Gastrocnemius medialis (tissue), 4 donors: ENCODE measurements around the gene ZDHHC21. TPM values are rescaled to one million over a fixed set of nuclear protein-coding genes. Genes with fewer than 3 reads are reported as not detected.

Experiments used
- ATAC-seq, 2 donors: fragments of 150-250 bp; one replicate each; pipeline ENCODE4 v1.9.1; 2016
- DNase-seq, 2 donors: peaks; one replicate each; pipeline ENCODE4 v3.0.0-alpha.2; 2019
- H3K27ac ChIP-seq, 4 donors: fragments of 200-600 bp; sonication (generic); 1 replicate in 1 of 4; 2 replicates in 3 of 4; pipeline ENCODE4 v1.5.1; 2016 to 2018; ENCODE audit warnings: mild to moderate bottlenecking in 2 of 4, moderate library complexity in 1 of 4
- H3K27me3 ChIP-seq, 3 donors: fragments of 200-600 bp; sonication (generic) in 2 of 3; 1 replicate in 1 of 3; 2 replicates in 2 of 3; pipeline versions ENCODE4 v1.5.1 to v1.6.0; 2016 to 2019; ENCODE audit warnings: mild to moderate bottlenecking in 1 of 3, moderate library complexity in 1 of 3
- H3K36me3 ChIP-seq, 2 donors: fragments of 200-600 bp; sonication (generic) in 1 of 2; one replicate each; pipeline ENCODE4 v1.5.1; 2017 to 2018
- H3K4me1 ChIP-seq, 2 donors: fragments of 200-600 bp; sonication (generic) in 1 of 2; one replicate each; pipeline ENCODE4 v1.5.1; 2016 to 2017; ENCODE audit warnings: mild to moderate bottlenecking in 2 of 2
- H3K4me3 ChIP-seq, 4 donors: fragments of 200-600 bp; sonication (generic) in 3 of 4; 1 replicate in 1 of 4; 2 replicates in 3 of 4; pipeline ENCODE4 v1.5.1; 2016 to 2019; ENCODE audit warnings: mild to moderate bottlenecking in 2 of 4
- H3K9me3 ChIP-seq, 3 donors: fragments of 200-600 bp; sonication (generic) in 2 of 3; 1 replicate in 1 of 3; 2 replicates in 2 of 3; pipeline ENCODE4 v1.5.1; 2016 to 2019
- CTCF ChIP-seq, 5 experiments: fragments of 450-650 bp in 3 of 5; fragments of 200-600 bp in 2 of 5; sonication (generic) in 2 of 5; IDR thresholded peaks in 4 of 5; conservative IDR thresholded peaks in 1 of 5; 1 replicate in 4 of 5; 2 replicates in 1 of 5; pipeline ENCODE4 v1.5.1; 2016 to 2019; ENCODE audit warnings: antibody characterized with exemption in 5 of 5, mild to moderate bottlenecking in 3 of 5, moderate library complexity in 3 of 5
- POLR2A ChIP-seq, 2 donors: fragments of 450-650 bp; IDR thresholded peaks; one replicate each; pipeline ENCODE4 v1.6.1; 2017; ENCODE audit warnings: antibody characterized with exemption in 2 of 2, mild to moderate bottlenecking in 2 of 2, moderate library complexity in 2 of 2
- in situ Hi-C, 4 donors: fragments of 200-750 bp; cut with MboI; loops; one replicate each; pipeline versions ENCODE4 v1.15.0 to v1.8.0; 2017; ENCODE audit warnings: low sequenced_read_pairs in 4 of 4
- intact Hi-C: fragments of 100-400 bp; cut with DNase I; formaldehyde crosslinking; loops from one replicate; pipeline ENCODE4 v1.15.1; 2023; ENCODE audit warnings: low total_unique reads
- total RNA-seq, 4 donors: library from RNA; depleted of rRNA; stranded (reverse); fragments of >200 nt; gene quantifications; one replicate each; pipeline versions ENCODE4 v1.1.0 to v1.2.3, GENCODE V29; 2016

ZDHHC21 gene
- total RNA-seq, 4 donors from 2014 or later = 3.7 to 15.9 (median 6.1) TPM

GRCh38 chr9:14618836-14619420 is 74.3 kb downstream of the ZDHHC21 start:
- ATAC-seq = no peak
- in situ Hi-C loops = loop anchor here (10.0 to 25.0 kb wide), 3 partner anchors 146 to 518 kb away; no protein-coding TSS in a partner anchor
- TF ChIP-seq POLR2A (IDR thresholded peaks at IDR 0.05) (no peak), CTCF (IDR thresholded peaks at IDR 0.05 in 4 of 5, conservative IDR thresholded peaks at IDR 0.05 in 1 of 5) (no peak)

DNA sequence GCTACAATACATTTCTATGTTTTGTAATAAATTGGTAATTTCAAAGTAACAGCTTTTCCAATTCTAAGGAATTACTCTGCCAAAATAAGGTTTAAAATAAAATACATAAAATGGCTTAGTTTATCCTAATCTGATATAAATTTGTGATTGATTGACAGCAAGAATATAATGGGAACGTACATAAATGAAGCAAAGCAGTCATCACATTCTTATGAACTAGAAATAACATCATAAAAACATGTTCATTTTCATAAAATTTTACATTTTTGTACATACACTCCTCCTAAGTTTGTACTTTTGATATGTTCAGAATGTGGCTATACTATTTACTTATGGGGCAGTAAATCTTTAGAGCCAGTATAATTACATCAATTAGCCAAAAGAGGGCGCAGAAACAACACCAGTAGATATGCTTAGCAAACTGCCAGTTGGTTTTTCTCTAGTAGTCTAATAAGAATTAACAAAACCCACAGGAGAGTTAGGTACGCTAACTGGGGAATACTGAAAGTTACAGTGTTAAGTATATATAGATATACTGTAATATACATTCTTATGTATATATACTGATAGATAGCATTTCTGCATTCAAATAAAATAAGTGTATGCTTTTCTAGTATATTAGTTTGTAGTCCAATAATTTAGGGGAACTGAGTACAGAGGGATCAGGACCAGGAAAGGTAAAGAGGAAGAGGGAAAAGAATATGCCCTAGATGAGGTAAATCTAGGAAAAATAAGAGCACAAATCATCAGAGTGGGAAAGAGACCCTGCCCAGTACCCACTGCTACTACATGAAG is 76.8 kb downstream of the ZDHHC21 start:
- in situ Hi-C loops = loop anchor here (10.0 to 25.0 kb wide), 3 partner anchors 148 to 521 kb away; no protein-coding TSS in a partner anchor
- TF ChIP-seq CTCF (IDR thresholded peaks at IDR 0.05 in 4 of 5, conservative IDR thresholded peaks at IDR 0.05 in 1 of 5) = peak in 4 of 5 experiments; percentile 38 to 66 (median 46)
- no peak for TF ChIP-seq POLR2A (IDR thresholded peaks at IDR 0.05)
- Histone ChIP-seq H3K36me3 (no peaks in the 10 kb centered on the region), H3K9me3 (no peaks in the 10 kb centered on the region), H3K27me3 (no peaks in the 10 kb centered on the region), H3K4me3 (no peak overlapping the region), H3K4me1 (no peaks in the 10 kb centered on the region), H3K27ac (no peak overlapping the region)
- intact Hi-C loops = loop anchor here (5.0 kb wide), 1 partner anchor 516 kb away; no protein-coding TSS in a partner anchor
- peak in 1 of 2 donors; percentile 61 for ATAC-seq
- no peak for DNase-seq

More at GRCh38 chr9:14618836-14619420, 74.3 kb downstream of the ZDHHC21 start:
- no peak for DNase-seq
- no peaks in the 10 kb centered on the region for H3K9me3 ChIP-seq
- H3K27ac ChIP-seq = no peak overlapping the region
- H3K4me3 ChIP-seq = no peak overlapping the region
- no peaks in the 10 kb centered on the region for H3K27me3 ChIP-seq
- no peaks in the 10 kb centered on the region for H3K4me1 ChIP-seq
- H3K36me3 ChIP-seq = peaks cover 0 to 3% of the 10 kb centered on the region in 2 donors
- intact Hi-C loops = loop anchor here (5.0 kb wide), 1 partner anchor 513 kb away; no protein-coding TSS in a partner anchor

- no peak overlapping the region for H3K4me3 ChIP-seq
- ATAC-seq = no peak
- no peaks in the 10 kb centered on the region for H3K4me1 ChIP-seq
- in situ Hi-C loops (loop anchor here in 1 of 4 donors (25.0 kb wide), 1 partner anchor 529 kb away; no protein-coding TSS in a partner anchor), intact Hi-C loops (no loop called here)
- H3K27me3 ChIP-seq = no peaks in the 10 kb centered on the region
- H3K9me3 ChIP-seq = no peaks in the 10 kb centered on the region
- TF ChIP-seq CTCF (IDR thresholded peaks at IDR 0.05 in 4 of 5, conservative IDR thresholded peaks at IDR 0.05 in 1 of 5) (no peak), POLR2A (IDR thresholded peaks at IDR 0.05) (no peak)
- no peak for DNase-seq
- H3K27ac ChIP-seq = no peak overlapping the region
- H3K36me3 ChIP-seq = no peaks in the 10 kb centered on the region
Observed at GRCh38 chr9:14608540-14608939, 84.7 kb downstream of the ZDHHC21 start.

DNA sequence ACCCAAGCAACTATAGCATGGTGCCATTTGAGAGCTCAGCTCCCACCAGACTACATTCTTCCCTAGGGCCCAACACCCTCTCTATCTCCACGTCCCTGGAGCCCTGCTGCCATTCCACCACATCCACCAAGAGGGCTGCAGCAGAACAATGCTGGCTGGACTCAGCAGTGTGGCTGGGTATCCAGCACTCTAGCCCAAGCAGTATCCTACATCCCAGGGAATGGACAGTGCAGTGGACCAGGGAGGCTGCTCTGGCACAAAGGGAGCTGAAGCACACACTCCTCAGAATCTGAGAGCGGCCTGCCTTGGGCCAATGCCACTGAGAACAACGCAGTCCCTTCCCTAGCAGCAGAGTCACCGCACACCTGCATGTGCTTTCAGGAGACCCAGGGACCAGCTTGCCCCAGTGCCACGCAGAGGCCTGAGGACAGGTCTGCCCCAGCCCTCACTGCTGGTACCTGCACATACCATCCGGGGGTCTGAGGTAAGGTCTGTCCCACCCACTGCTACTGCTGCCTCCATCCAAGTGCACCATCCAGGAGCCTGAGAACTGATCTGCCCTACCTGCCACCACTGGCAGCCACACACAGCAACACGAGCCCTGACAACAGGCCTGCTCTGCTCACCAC is 95.9 kb downstream of the ZDHHC21 start:
- ATAC-seq (no peak), DNase-seq (no peak)
- Histone ChIP-seq H3K36me3 (peaks cover 0 to 8% of the 10 kb centered on the region in 2 donors), H3K27me3 (no peaks in the 10 kb centered on the region), H3K9me3 (no peaks in the 10 kb centered on the region), H3K27ac (no peak overlapping the region), H3K4me3 (no peak overlapping the region), H3K4me1 (no peaks in the 10 kb centered on the region)
- TF ChIP-seq POLR2A (IDR thresholded peaks at IDR 0.05) (no peak), CTCF (IDR thresholded peaks at IDR 0.05 in 4 of 5, conservative IDR thresholded peaks at IDR 0.05 in 1 of 5) (no peak)
- in situ Hi-C loops (no loop called here), intact Hi-C loops (no loop called here)
